HG03103 (cell line): ENCODE data around the gene ZNF292.
"Not testable (repeated sequence)": the region's sequence is repeated elsewhere in the genome, so short reads cannot be mapped to it uniquely, and the experiment has no call there.

Source experiments
- ATAC-seq: cut with Tn5 transposase; IDR thresholded peaks from one replicate; pipeline ENCODE4 v1.9.1; 2021; ENCODE audit warnings: low read depth; ENCODE audit not compliant: unreplicated experiment

Gene ZNF292

GRCh38 chr6:87209812-87210211 lies 54.4 kb downstream of the ZNF292 start:
- ATAC-seq: no peak

- ATAC-seq: peak; percentile 90
Measured at GRCh38 chr6:87210979-87211378, 55.6 kb downstream of the ZNF292 start.

DNA sequence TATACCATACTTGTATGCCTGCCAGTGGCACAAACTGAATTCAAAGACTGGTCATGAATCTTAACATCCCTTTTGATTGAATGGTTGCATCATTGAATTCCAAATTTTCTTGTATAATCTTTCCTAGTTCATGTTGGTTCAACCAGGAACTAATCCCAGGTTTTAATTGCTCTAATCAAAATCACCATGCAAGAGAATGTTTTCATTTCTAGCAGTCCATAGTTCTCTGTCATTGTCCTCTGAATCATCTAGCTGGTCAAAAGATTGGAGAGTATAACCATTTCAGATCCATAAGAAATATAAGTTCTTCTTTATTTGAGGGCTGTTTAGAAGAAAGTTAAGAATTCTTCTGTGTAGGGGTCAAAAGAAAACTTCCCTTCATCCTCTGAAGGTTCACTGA lies 57.2 kb downstream of the ZNF292 start:
- ATAC-seq: no peak

DNA sequence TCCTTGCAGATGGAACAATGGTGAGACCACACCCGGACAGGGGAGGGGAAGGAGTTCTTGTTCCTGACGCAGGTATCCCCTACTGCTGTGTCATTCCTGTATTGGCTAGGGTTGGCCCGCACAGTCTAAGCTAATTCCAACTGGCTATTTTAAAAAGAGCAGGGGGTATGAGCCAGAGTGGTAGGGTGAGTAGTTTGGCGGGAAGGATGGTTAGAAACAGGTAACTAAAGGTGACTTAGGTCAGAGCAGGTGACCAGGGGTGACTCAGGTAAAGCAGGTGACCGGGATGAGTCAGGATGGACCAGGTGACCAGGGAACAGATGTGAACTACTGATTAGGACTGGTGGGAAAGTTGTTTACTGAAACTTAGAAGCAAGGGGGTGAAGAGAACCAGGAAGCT lies 58.0 kb downstream of the ZNF292 start:
- no peak for ATAC-seq

- ATAC-seq: no peak
Measured at GRCh38 chr6:87214831-87215230, 59.5 kb downstream of the ZNF292 start.

GRCh38 chr6:87220997-87221396 lies 65.6 kb downstream of the ZNF292 start:
- ATAC-seq: no peak

DNA sequence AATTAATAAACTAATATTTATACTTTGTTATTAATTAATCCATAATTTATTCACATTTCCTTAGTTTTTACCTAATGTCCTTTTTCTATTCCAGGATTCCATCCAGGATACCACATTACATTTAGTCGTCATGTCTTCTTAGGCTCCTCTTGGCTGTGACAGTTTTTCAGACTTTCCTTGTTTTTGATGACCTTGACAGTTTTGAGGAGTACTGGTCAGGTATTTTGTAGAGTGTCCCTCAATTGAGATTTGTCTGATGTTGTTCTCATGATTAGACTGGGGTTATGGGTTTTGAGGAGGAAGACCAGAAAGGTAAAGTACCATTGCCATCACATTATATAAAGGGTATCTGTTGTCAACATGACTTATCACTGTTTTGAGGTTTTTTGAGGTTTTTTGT lies 67.3 kb downstream of the ZNF292 start:
- no peak for ATAC-seq

GRCh38 chr6:87224971-87225370 lies 69.6 kb downstream of the ZNF292 start:
- no peak for ATAC-seq

DNA sequence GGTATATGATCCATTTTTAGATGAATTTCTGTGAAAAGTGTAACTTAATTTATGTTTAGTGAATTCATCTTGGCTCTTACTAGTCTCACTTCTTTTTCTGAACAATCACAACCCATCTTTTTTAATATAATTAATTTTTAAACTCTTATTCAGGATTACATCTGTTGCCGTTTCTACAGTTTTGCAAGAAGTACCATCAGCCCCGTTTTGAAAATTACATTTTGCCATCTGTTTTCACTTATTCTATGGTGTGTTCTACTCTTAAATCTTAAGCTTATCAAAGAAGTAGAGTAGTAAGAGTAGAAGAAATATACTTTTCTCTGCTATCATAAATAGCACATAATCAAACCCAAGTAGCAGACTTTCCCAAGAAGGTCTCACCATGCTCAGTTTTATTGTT lies 70.1 kb downstream of the ZNF292 start:
- no peak for ATAC-seq

DNA sequence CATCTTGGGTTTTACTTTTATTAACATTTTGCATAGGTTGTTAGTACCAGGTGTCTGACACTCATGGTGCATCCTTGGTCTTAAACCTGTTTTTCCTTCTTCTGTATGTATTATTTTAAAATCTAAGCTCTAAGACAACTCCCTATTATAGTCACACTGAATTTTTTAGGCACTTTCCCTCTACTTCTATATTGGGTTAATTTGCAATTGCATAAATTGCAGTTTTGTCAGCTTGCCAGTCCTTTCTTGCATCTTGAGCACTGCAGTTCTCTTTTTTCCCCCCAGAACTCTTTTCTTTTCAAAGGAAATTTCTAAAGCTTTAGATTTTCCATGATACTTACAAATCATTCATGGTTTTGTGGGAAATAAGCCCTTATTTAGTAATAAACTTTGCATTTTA lies 70.6 kb downstream of the ZNF292 start:
- no peak for ATAC-seq

DNA sequence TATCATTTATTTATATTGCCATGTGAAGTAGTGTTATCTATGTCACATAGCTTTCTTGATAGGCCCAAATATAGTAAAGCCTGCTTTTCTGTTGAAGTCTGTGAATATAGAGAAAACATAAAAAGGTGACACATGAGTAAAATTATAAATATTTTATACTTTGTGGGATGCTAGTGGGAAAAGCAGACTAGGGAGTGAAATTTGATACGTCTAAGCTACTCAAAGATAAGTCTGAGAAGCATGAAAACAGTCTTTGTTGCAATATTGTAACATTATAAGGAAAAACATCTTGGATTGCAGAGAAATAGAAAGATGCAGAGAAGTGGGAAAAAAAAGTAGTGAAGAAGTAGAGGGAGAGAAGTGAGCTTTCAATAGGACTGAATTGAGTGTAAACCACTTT lies 75.4 kb downstream of the ZNF292 start:
- no peak for ATAC-seq

- ATAC-seq: no peak
Measured at GRCh38 chr6:87237804-87238203, 82.4 kb downstream of the ZNF292 start.

- ATAC-seq: not testable (repeated sequence)
Measured at GRCh38 chr6:87239098-87239635, 83.8 kb downstream of the ZNF292 start.

DNA sequence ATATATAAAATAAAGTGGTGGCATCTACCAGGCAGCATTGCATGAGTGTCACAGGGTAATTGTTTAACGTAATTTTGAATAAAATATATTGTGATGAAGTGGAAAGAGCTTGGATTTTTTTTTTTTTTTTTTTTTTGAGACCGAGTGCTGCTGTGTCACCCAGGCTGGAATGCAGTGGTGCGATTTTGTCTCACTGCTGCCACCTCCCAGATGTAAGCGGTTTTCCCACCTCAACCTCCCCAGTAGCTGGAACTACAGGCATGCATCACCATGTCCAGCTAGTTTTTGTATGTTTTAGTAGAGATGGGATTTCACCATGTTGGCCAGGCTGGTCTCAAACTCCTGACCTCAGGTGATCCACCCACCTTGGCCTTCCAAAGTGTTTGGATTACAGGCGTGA lies 85.9 kb downstream of the ZNF292 start:
- no peak for ATAC-seq

GRCh38 chr6:87242311-87242710 lies 86.9 kb downstream of the ZNF292 start:
- ATAC-seq: no peak

GRCh38 chr6:87243812-87244211 lies 88.4 kb downstream of the ZNF292 start:
- no peak for ATAC-seq

DNA sequence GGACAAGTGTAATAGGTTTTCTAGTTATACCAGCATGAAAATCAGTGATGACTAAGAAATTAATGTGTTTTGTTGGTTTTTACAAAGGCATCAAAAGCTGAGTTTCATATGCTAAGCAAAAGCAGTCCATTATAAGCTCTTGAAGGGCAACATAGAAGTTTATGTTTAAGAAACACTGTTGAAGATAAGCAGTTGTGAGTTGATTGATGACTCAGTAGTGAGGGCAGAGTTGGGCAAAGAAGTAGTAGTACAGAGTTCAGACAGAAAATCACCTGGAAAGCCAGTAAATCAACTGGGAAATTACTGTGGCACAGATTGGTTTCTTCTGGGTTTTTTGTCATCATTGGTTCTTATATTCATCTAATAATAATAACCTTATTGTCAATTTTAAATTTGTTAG lies 89.0 kb downstream of the ZNF292 start:
- no peak for ATAC-seq

DNA sequence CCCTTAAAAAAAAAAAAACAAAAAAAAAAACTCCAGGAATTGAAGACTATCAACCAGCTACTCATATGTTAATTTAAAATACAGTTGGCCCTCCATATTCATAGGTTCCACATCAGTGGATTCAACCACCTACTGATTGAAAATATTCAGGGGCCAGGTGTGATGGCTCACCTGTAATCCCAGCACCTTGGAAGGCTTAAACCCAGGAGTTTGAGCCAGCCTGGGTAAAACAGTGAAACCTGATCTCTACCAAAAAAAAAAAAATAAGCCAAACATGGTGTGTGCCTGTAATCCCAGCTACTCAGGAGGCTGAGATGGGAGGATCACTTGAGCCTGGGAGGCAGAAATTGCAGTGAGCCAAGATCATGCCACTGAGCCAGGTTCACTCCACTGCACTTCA lies 94.7 kb downstream of the ZNF292 start:
- no peak for ATAC-seq

- ATAC-seq: no peak
Measured at GRCh38 chr6:87251225-87251624, 95.9 kb downstream of the ZNF292 start.

- no peak for ATAC-seq
Measured at GRCh38 chr6:87251725-87252124, 96.4 kb downstream of the ZNF292 start.

DNA sequence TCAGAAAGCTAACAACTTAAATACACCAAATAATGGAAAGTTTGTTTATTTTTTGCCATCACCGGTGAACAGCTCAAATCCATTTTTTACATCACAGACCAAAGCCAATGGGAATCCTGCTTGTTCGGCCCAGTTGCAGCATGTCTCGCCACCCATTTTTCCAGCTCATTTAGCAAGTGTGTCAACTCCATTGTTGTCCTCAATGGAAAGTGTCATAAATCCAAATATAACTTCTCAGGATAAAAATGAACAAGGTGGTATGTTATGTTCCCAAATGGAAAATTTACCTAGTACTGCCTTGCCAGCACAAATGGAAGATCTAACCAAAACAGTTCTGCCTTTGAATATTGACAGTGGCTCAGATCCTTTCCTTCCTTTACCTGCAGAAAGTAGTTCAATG lies 101.7 kb downstream of the ZNF292 start:
- ATAC-seq: no peak

DNA sequence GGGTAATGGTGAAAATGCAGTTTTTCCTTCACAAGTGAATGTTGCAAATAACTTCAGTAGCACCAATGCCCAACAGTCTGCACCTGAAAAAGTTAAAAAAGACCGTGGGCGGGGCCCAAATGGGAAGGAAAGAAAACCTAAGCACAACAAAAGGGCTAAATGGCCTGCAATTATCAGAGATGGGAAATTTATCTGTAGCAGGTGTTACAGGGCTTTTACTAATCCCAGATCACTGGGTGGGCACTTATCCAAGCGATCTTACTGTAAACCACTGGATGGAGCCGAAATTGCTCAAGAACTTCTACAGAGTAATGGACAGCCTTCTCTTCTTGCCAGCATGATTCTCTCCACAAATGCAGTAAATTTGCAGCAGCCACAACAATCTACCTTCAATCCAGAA lies 102.2 kb downstream of the ZNF292 start:
- ATAC-seq: no peak

DNA sequence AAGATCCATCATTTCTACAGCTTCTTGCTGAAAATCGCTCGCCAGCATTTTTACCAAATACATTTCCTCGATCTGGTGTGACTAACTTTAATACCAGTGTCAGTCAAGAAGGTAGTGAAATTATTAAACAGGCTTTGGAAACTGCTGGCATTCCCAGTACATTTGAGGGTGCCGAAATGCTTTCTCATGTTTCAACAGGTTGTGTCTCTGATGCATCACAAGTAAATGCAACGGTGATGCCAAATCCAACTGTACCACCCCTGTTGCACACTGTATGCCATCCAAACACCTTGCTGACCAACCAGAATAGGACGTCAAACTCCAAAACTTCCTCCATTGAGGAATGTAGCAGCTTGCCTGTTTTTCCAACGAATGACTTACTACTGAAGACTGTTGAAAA lies 102.6 kb downstream of the ZNF292 start:
- ATAC-seq: no peak
